Hematopoietic multipotent progenitor cell (in vitro differentiated cells): ENCODE results near the gene C19orf85. TPM values are rescaled to one million over a fixed set of nuclear protein-coding genes. Genes with fewer than 3 reads are reported as not detected.

Source experiments
- DNase-seq, 3 donors: peaks; one replicate each; pipeline ENCODE4 v3.0.0-alpha.2; 2011 to 2015; ENCODE audit warnings: low read depth in 2 of 3, low spot score in 2 of 3
- total RNA-seq: library from RNA; depleted of rRNA; stranded (reverse); fragments of >200 nt; gene quantifications from one replicate; pipeline ENCODE4 v1.2.3, GENCODE V29; 2012

C19orf85 gene
- total RNA-seq, 1 donor: not detected

DNA sequence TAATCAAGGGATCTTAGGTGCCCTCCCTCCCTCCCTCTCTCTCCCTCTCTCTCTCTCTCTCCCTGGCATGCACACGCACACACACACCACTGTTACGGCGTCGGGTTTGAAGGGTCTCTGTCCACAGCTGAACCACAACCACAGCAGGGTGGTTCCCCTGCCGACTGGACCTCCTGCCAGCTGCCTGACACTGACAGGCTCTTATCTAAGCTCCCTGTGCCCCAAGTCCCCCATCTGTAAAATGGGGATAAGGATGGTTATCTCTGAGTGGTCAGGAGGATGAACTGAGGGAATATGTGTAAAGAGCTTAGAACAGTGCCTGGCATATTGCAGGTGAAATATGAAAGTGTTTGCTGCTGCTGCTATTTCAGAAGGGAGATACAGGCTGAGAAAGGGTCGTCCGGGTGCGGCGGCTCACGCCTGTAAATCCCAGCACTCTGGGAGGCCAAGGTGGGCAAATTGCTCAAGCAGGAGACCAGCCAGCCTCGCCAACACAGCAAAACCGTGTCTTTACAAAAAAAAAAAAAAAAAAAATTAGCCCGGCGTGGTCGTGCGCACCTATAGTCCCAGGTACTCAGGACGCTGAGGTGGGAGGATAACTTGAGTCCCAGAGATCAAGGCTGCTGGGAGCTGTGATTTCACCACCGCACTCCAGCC is 20.6 kb downstream of the C19orf85 start:
- peak in 2 of 3 donors; percentile 46 to 67 for DNase-seq

DNA sequence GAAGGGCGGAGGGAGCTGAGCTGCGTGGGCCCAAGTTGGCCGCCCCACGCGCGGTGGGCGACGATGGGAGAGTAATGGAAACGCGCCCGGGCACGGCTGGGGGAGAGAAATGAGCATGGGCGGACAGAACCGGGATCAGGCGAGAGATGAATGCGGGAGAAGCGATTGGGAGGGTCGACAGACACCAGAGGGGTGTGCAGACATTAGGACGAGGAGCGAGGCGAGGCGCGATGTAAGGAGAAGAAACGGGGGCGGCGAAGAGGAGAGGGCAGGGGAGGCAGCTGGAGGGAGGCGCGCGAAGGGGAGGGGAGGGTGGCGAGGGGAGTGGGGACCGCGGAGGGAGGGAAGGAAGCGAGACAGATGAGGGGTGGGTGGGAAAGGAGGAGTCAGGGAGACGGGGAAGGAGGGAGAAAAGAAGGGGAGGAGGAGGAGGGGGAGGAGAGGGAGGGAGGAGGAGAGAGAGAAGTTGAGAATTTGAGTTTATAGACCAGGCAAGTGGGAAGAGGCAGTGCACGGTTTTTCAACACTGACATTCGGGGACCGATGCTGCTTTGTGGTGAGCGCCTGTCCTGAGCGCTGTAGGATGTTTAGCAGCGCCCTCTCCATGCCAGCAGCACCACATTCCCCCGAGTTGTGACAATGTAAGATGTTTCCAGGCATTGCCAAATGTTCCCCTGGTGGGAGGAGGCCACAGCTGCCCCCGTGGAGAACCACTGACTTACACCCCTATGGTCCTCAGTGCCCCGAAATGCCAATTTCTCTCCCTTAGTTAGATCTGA is 21.3 kb downstream of the C19orf85 start, which contains the start of gene SHISA7:
Gene SHISA7 (minus strand): TSS at position 256 of the 779 bp plus-strand sequence. CDS start 437 bp downstream, outside the sequence.
- DNase-seq: peak in 1 of 3 donors; percentile 45

DNA sequence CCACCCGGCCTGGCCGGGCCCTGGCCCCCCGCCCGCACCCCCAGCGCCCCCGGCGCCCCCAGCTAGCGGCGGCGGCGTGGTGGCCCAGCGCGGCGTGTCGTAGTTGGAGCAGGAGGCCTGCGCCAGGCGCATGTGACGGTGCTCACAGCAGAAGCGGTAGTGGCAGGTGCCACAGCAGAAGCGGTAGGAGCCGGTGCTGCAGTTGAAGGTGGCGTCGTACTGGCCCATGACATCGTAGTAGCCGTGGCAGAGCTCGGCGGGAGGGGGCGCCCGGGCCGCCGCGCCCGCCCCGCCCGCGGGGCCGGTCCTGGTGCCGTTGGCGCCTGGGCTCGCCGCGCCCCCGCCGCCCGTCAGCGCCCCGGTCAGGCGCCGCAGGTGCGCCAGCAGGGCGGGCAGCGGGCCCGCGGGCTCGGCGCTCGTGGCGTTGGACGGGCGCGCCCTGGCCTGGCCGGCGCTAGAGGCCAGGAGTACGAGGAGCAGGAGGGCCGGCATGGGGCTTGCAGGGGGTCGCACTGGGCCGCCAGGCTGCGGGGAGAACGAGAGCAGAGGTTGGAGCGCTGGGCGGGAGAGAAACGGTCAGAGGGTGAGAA is 22.1 kb downstream of the C19orf85 start:
- peak in 1 of 3 donors; percentile 48 for DNase-seq

DNA sequence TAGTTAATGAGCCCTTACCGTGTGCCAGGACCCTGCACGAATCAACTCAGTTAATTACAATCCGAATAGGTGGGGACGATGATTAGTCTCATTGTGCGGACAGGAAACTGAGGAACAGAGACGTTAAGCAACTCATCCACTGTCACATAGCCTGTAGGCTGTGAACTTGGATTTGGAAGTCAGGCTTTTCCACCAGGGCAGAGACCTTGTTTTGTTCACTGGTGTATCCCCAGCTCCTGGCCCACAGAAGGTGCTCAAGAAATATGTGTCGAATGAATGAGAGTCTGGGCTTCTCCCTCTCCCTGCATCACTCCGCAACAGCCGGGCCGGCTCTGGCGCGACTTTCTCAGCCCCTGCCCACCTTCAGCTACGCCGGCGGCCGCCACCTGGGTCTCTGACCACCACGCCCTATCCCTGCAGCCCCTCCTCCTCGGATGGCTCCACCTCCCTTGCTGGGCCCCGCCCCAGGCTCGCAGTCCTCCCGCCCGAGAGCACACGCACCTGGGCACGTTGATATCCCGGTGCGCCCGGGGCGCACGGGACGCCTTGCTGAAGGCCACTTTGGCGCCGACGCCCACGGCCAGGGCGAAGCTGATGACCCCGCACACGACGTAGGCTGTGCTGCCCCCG is 22.7 kb downstream of the C19orf85 start:
- no peak for DNase-seq

GRCh38 chr19:55441319-55441691 is 23.2 kb downstream of the C19orf85 start:
- peak in 1 of 3 donors; percentile 66 for DNase-seq

DNA sequence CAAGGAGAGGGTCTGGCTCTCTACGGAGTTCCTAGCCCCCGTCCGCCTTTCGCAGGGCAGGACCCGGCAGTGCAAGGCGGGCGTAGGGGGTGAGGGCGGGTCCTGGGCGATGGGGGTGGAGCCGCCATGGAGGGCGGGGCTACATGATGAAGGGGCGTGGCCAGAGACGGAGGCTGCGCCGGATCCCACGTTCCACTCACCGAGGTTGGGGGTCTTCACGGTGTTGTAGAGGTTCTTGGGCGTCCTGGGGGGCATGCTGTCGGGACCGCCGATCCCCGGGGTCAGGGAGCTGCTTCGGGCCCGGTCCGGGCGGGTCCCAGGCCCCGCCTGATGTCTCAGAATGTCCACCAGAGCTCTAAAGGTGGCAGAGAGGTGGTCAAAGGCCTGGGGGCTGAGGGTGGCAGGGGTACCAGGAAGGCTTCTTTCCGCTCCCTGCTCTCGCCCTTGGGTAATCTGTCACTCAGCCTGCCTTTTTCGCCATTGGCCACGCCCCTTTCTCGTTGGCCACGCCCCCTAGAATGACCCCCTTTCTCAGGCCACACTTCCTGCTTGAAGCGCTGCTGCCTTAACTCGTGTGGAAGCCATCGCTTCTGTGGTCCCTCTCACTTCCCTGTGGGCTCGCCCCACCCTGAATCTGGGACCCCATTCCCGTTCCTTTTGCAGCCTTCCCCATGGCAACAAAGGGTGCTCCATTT is 24.0 kb downstream of the C19orf85 start:
- no peak for DNase-seq

- no peak for DNase-seq
These were observed 25.5 kb downstream of the C19orf85 start for GRCh38 chr19:55439052-55439451.

DNA sequence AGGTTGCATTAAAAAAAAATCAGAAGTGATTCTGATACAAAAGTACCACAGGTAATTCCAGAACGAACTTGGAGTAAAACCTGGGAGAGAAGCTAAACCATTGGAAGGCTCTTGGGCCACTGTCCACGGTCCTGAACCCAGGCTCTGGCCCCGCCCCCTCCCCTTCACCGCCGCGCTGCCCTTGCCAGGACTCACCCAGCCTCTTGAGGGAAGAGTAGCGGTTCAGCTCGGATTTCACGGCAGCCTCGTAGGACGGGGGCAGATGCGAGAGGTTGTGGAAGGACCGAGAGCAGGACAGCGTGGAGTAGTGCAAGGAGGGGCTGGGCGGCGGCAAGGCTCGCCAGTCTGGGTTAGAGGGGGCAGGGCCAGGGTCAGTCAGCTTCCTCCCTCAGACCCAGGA is 27.1 kb downstream of the C19orf85 start:
- DNase-seq: peak in 1 of 3 donors; percentile 69

- no peak for DNase-seq
These were observed 27.7 kb downstream of the C19orf85 start for GRCh38 chr19:55436847-55437246.

DNA sequence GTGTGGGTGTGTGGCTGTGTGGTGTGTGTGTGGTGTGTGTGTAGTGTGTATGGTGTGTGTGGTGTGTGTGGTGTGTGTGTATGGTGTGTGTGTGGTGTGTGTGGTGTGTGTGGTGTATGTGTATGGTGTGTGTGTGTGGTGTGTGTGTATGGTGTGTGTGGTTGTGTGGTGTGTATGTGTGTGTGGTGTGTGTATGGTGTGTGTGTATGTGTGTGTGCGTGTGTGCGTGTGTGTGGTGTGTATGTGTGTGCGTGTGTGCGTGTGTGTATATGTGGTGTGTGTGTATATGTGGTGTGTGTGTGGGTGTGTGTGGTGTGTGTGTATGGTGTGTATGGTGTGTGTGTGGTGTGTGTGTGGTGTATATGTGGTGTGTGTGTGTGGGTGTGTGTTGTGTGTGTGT is 29.5 kb downstream of the C19orf85 start:
- no peak for DNase-seq

- no peak for DNase-seq
These were observed 30.1 kb downstream of the C19orf85 start for GRCh38 chr19:55434356-55434919.

DNA sequence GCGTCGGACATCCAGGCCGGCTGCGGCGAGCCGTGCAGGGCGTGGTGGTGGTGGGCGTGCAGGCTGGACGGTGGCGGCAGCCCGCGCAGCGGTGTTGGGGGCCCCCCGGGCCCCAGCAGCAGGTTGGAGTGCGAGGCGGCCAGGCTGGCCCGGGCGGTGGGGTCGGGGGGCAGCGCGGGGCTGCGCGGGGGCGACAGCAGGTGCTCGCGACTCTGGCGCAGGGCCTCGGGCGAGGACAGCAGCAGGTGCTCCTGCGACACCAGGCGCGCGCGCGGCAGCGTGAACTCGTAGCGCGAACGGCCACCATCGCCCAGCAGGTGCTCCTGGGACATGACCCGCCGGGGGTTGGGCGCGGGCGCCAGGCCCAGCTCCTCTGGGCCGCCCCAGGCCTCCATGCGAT is 31.3 kb downstream of the C19orf85 start:
- no peak for DNase-seq

DNA sequence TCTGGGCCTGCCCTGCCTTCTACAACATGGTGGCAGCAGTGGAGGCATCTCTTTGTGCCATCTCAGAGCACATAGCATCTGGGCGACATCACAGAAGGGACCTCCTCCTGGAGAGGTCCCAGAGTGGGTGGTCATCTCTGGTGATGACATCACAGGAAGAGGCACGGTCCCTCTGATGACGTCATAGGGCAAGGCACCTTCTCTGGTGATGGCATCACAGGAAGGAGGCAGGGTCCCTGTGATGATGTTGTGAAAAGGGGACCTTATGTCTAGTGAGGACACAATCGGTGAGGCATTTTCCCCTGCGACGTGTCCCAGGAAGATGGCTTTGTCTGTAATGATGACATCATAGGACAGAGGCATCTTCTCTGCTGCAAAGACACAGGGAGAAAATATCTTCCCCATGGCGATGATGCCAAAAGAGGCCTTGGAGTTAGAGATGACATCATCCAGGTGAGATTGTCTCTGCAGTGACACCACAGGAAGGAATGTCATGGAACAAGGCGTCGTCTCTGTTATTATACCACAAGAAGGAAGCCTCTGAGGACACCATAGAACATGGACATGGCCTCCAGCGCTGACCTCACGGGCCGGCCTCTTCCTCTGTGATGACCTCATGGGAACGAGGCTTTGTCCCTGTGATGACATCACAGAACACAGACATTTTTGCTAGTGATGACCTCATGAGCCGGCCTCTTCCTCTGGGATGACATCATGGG is 32.2 kb downstream of the C19orf85 start:
- DNase-seq: no peak

GRCh38 chr19:55431183-55431582 is 33.4 kb downstream of the C19orf85 start:
- no peak for DNase-seq

DNA sequence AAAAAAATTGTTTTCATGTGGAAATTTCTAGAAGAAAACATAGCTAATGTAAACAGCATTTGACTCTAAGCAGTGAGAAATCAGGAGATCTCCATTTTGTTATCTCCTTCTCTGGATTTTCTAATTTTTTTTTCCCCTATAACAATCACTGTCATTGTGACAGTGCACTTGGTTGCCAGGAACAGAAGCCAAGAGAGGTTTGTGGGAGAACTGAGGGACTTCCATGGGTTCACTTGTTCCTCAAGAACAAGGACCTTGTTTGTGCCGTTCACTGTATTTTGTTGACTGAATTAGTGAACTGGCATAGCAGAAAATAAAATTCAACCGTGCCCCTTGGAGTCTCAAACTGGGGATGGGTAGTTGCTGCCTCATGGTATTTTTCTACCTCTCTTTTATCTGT is 38.5 kb downstream of the C19orf85 start:
- DNase-seq: no peak

GRCh38 chr19:55424518-55424917 is 40.0 kb downstream of the C19orf85 start:
- no peak for DNase-seq

GRCh38 chr19:55423225-55424005 is 41.1 kb downstream of the C19orf85 start:
- no peak for DNase-seq

GRCh38 chr19:55421281-55421680 is 43.3 kb downstream of the C19orf85 start:
- DNase-seq: peak in 2 of 3 donors; percentile 76 to 92
